ENCODE measurements around the gene IFITM5. TPM values are rescaled to one million over a fixed set of nuclear protein-coding genes. Genes with fewer than 3 reads are reported as not detected.

The IFITM5 gene
- total and polyA plus RNA-seq, 2 of the 8 experiments (the other 6 are each of a cell fraction or from before 2014, with no cell fraction given), result not detected

GRCh38 chr11:335779-336658 is 36.7 kb upstream of the IFITM5 start (continued):
- no peak for TF ChIP-seq CHD7 (IDR thresholded peaks at IDR 0.05; ENCODE audit: insufficient replicate concordance, low read length)
- no peak for TF ChIP-seq USF2 (IDR thresholded peaks at IDR 0.05; ENCODE audit: low read length)
- TF ChIP-seq TEAD4 (IDR thresholded peaks at IDR 0.05; ENCODE audit: low read depth, low read length), result no peak
- no peak for TF ChIP-seq RFX5 (IDR thresholded peaks at IDR 0.05; ENCODE audit: borderline replicate concordance, low read depth, low read length)
- TF ChIP-seq KDM5A (IDR thresholded peaks at IDR 0.05; ENCODE audit: low read length), result no peak
- no peak for TF ChIP-seq PHF8 (conservative IDR thresholded peaks at IDR 0.05; ENCODE audit: low read depth, low read length)
- no peak for TF ChIP-seq SIN3A (conservative IDR thresholded peaks at IDR 0.05 in 1 of 2, IDR thresholded peaks at IDR 0.05 in 1 of 2; ENCODE audit: low read depth in 1 of 2, low read length in 2 of 2)
- TF ChIP-seq SP1 (IDR thresholded peaks at IDR 0.05; ENCODE audit: low read depth, low read length), result no peak
- no peak for TF ChIP-seq TCF12 (IDR thresholded peaks at IDR 0.05; ENCODE audit: low read depth, low read length)
